SK-N-SH treated with all-trans-retinoic acid at 6 μM for 48 hours (cell line): Measurements from ENCODE around the gene MTCL1.

Experiments
- BACH2 ChIP-seq: fragments of 250-450 bp; sonication (Bioruptor Pico); IDR thresholded peaks from 2 replicates; pipeline ENCODE4 v1.9.0; 2021; ENCODE audit warnings: mild to moderate bottlenecking, borderline replicate concordance
- GLIS3 ChIP-seq: fragments of 250-450 bp; sonication (Bioruptor Pico); IDR thresholded peaks from 2 replicates; pipeline ENCODE4 v1.5.0; 2020; ENCODE audit warnings: mild to moderate bottlenecking, moderate library complexity
- PPARA ChIP-seq: fragments of 250-450 bp; sonication (Bioruptor Pico); IDR thresholded peaks from 2 replicates; pipeline ENCODE4 v1.5.0; 2020; ENCODE audit warnings: mild to moderate bottlenecking, borderline replicate concordance
- RARB ChIP-seq: fragments of 250-450 bp; sonication (Bioruptor Pico); IDR thresholded peaks from 2 replicates; pipeline ENCODE4 v1.8.0; 2021; ENCODE audit warnings: mild to moderate bottlenecking, moderate library complexity
- TCF4 ChIP-seq: fragments of 250-450 bp; sonication (Bioruptor Pico); IDR thresholded peaks from 2 replicates; pipeline ENCODE4 v1.8.0; 2021; ENCODE audit warnings: mild to moderate bottlenecking, moderate library complexity, borderline replicate concordance
- ZFP3 ChIP-seq: fragments of 250-450 bp; sonication (Bioruptor Pico); IDR thresholded peaks from 2 replicates; pipeline ENCODE4 v1.5.0; 2020; ENCODE audit warnings: mild to moderate bottlenecking, moderate library complexity
- ZFP30 ChIP-seq: fragments of 450-650 bp; formaldehyde crosslinking; IDR thresholded peaks from 2 replicates; pipeline ENCODE4 v1.5.0; 2022; ENCODE audit warnings: mild to moderate bottlenecking, moderate library complexity
- ZNF8 ChIP-seq: fragments of 450-650 bp; formaldehyde crosslinking; IDR thresholded peaks from 2 replicates; pipeline ENCODE4 v1.5.0; 2020; ENCODE audit warnings: mild to moderate bottlenecking, moderate library complexity
- TF ChIP-seq, protein P1 (sequence below): fragments of 250-450 bp; sonication (Bioruptor Pico); IDR thresholded peaks from 2 replicates; pipeline ENCODE4 v1.8.0; 2020; ENCODE audit warnings: mild to moderate bottlenecking, moderate library complexity, borderline replicate concordance

DNA sequence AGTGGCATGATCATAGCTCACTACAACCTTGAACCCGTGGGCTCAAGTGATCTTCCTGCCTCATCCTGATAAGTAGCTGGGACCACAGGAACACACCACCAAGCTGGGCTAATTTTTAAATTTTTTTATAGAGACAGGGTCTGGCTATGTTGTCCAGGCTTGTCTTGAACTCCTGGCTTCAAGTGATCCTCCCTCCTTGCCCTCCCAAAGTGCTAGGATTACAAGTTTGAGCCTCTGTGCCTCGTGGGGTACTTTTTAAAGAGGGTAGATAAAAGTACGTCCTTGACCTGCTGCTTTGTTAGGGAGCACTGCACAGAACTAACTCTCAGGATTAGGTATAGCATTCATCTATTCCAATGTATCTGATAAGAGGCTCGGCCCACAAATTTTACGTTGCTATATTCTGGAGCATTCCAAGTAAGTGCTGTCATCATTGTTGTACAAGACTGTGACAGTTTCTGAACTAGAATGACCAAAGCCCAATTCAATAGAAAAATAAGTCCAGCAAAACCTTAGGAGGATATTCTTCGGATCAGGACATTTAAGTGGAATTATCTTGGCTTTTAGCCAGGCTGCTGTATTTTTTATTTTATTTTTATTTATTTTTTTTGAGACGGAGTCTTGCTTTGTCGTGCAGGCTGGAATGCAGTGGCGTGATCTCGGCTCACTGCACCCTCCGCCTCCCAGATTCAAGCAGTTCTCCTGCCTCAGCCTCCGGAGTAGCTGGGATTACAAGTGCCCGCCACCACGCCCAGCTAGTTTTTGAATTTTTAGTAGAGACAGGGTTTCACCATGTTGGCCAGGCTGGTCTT, 4.1 kb downstream of the MTCL1 start:
- TF ChIP-seq ZFP30 (CRISPR knock-in tag) (no peak), ZFP3 (CRISPR knock-in tag) (no peak), RARB (CRISPR knock-in tag) (no peak), GLIS3 (CRISPR knock-in tag) (no peak), BACH2 (no peak), ZNF8 (no peak), TCF4 (CRISPR knock-in tag) (no peak), PPARA (CRISPR knock-in tag) (no peak)
- TF ChIP-seq, protein P1, sequence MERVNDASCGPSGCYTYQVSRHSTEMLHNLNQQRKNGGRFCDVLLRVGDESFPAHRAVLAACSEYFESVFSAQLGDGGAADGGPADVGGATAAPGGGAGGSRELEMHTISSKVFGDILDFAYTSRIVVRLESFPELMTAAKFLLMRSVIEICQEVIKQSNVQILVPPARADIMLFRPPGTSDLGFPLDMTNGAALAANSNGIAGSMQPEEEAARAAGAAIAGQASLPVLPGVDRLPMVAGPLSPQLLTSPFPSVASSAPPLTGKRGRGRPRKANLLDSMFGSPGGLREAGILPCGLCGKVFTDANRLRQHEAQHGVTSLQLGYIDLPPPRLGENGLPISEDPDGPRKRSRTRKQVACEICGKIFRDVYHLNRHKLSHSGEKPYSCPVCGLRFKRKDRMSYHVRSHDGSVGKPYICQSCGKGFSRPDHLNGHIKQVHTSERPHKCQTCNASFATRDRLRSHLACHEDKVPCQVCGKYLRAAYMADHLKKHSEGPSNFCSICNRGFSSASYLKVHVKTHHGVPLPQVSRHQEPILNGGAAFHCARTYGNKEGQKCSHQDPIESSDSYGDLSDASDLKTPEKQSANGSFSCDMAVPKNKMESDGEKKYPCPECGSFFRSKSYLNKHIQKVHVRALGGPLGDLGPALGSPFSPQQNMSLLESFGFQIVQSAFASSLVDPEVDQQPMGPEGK: no peak
